ENCODE data around the gene UBALD2.
"Not testable (repeated sequence)": the region's sequence is repeated elsewhere in the genome, so short reads cannot be mapped to it uniquely, and the experiment has no call there.

DNA sequence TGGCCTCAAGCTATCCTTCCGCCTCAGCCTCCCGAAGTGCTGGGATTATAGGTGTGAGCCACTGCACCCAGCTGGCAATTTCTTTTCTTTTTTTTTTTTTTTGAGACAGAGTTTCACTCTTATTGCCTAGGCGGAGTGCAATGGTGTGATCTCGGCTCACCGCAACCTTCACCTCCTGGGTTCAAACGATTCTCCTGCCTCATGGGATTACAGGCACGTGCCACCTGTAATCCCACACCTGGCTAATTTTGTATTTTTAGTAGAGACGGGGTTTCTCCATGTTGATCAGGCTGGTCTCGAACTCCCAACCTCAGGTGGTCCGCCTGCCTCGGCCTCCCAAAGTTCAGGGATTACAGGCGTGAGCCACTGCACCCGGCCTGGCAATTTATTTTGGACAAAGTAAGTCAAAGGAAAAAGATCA is 2.4 kb downstream of the UBALD2 start:
- TF ChIP-seq, protein P1, sequence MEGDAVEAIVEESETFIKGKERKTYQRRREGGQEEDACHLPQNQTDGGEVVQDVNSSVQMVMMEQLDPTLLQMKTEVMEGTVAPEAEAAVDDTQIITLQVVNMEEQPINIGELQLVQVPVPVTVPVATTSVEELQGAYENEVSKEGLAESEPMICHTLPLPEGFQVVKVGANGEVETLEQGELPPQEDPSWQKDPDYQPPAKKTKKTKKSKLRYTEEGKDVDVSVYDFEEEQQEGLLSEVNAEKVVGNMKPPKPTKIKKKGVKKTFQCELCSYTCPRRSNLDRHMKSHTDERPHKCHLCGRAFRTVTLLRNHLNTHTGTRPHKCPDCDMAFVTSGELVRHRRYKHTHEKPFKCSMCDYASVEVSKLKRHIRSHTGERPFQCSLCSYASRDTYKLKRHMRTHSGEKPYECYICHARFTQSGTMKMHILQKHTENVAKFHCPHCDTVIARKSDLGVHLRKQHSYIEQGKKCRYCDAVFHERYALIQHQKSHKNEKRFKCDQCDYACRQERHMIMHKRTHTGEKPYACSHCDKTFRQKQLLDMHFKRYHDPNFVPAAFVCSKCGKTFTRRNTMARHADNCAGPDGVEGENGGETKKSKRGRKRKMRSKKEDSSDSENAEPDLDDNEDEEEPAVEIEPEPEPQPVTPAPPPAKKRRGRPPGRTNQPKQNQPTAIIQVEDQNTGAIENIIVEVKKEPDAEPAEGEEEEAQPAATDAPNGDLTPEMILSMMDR (IDR thresholded peaks at IDR 0.05), result not testable (repeated sequence)
- not testable (repeated sequence) for TF ChIP-seq POLR2AphosphoS5 (IDR thresholded peaks at IDR 0.05; ENCODE audit: insufficient read depth in 1 of 2, low read depth in 1 of 2); POLR2A (IDR thresholded peaks at IDR 0.05)

Data from vagina (tissue), 2 donors.